Activated CD4-positive, alpha-beta memory T cell treated with anti-CD3 and anti-CD28 coated beads for 36 hours (primary cell): ENCODE results near the gene HMCN2. TPM values are rescaled to one million over a fixed set of nuclear protein-coding genes. Genes with fewer than 3 reads are reported as not detected.

Source experiments
- CTCF ChIA-PET: fragments of 350-600 bp; sonication (Branson Sonifier 250); formaldehyde crosslinking; loops from one replicate; lab custom pipeline; 2021; ENCODE audit warnings: antibody characterized with exemption, inconsistent platforms; lab: Charles Lee
- POLR2A ChIA-PET: fragments of 350-600 bp; sonication (Branson Sonifier 250); formaldehyde crosslinking; loops from one replicate; lab custom pipeline; 2021; ENCODE audit warnings: antibody characterized with exemption; lab: Charles Lee
- DNase-seq: peaks from one replicate; pipeline ENCODE4 v3.0.0-alpha.2; 2020
- H3K27ac Mint-ChIP-seq: one replicate; pipeline ENCODE4 v1.8.0; 2021; ENCODE audit warnings: mixed read lengths
- H3K27me3 Mint-ChIP-seq: one replicate; pipeline ENCODE4 v1.8.0; 2021; ENCODE audit warnings: mixed read lengths
- H3K36me3 Mint-ChIP-seq: one replicate; pipeline ENCODE4 v1.8.0; 2021; ENCODE audit warnings: mixed read lengths
- H3K4me1 Mint-ChIP-seq: one replicate; pipeline ENCODE4 v1.8.0; 2021; ENCODE audit warnings: low read depth, mixed read lengths
- H3K4me3 Mint-ChIP-seq: one replicate; pipeline ENCODE4 v1.8.0; 2021; ENCODE audit warnings: mild to moderate bottlenecking, mixed read lengths
- H3K9me3 Mint-ChIP-seq: one replicate; pipeline ENCODE4 v1.8.0; 2021; ENCODE audit warnings: mixed read lengths
- intact Hi-C: fragments of 100-400 bp; cut with micrococcal nuclease; formaldehyde crosslinking; loops from one replicate; pipeline ENCODE4 v1.15.1; 2023
- total RNA-seq, 2 experiments: library from RNA; stranded (reverse); gene quantifications; one replicate each; pipeline ENCODE4 v1.2.3, GENCODE V29; 2021

Gene HMCN2
- total RNA-seq: not detected

GRCh38 chr9:130265431-130266235 is at the start of gene HMCN2:
TSS of gene HMCN2 (plus strand) at chr9:130265760. CDS start at chr9:130265879, 119 bp downstream.
- ChIA-PET CTCF (no interaction called here), POLR2A (no interaction called here)
- H3K27me3 Mint-ChIP-seq: peaks cover 58% of the 10 kb centered on the region
- peaks cover 8% of the 10 kb centered on the region for H3K4me1 Mint-ChIP-seq
- DNase-seq: no peak
- no peaks in the 10 kb centered on the region for H3K36me3 Mint-ChIP-seq
- H3K27ac Mint-ChIP-seq: no peak within 1 kb of the TSS
- no peaks in the 10 kb centered on the region for H3K9me3 Mint-ChIP-seq
- no peak within 1 kb of the TSS for H3K4me3 Mint-ChIP-seq
- intact Hi-C loops: no loop called here

GRCh38 chr9:130217838-130218237 is 47.7 kb upstream of the HMCN2 start:
- Mint-ChIP-seq H3K36me3 (no peaks in the 10 kb centered on the region), H3K9me3 (no peaks in the 10 kb centered on the region), H3K4me1 (no peaks in the 10 kb centered on the region), H3K27me3 (no peaks in the 10 kb centered on the region), H3K27ac (no peak overlapping the region), H3K4me3 (no peak overlapping the region)
- no peak for DNase-seq
- ChIA-PET POLR2A (no interaction called here), CTCF (no interaction called here)
- intact Hi-C loops: no loop called here

DNA sequence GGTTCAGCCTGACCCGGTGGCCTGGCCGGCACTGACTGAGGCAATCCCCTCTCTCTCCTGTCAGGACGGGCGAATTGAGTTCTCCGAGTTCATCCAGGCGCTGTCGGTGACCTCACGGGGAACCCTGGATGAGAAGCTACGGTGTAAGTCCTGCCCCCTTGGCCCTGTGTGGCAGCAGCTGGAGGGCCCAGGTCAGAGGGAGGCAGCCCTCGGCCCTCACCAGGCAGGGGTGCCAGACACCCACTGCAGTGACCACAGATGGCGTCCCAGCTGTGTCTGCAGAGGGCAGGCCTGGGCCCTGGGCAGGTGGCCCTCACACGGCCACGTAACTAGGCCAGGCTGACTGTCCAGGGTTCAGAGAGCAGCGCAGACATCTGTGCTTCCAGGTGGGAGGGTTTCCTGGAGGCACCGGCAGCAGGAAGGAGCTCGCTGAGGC is 45.9 kb upstream of the HMCN2 start:
- no peak for DNase-seq
- ChIA-PET POLR2A (no interaction called here), CTCF (interaction anchor here (1.7 kb wide), 1 partner anchor 23 kb away, joined by 3 read pairs; no protein-coding TSS in a partner anchor)
- no peaks in the 10 kb centered on the region for H3K27me3 Mint-ChIP-seq
- no peaks in the 10 kb centered on the region for H3K36me3 Mint-ChIP-seq
- intact Hi-C loops: no loop called here
- no peak overlapping the region for H3K4me3 Mint-ChIP-seq
- H3K4me1 Mint-ChIP-seq: no peaks in the 10 kb centered on the region
- H3K9me3 Mint-ChIP-seq: no peaks in the 10 kb centered on the region
- no peak overlapping the region for H3K27ac Mint-ChIP-seq

GRCh38 chr9:130220352-130220751 is 45.2 kb upstream of the HMCN2 start:
- no peaks in the 10 kb centered on the region for H3K36me3 Mint-ChIP-seq
- no peak overlapping the region for H3K4me3 Mint-ChIP-seq
- DNase-seq: no peak
- intact Hi-C loops: no loop called here
- ChIA-PET CTCF (interaction anchor here (1.2 kb wide), 1 partner anchor 22 kb away, joined by 4 read pairs; no protein-coding TSS in a partner anchor), POLR2A (interaction anchor here (0.5 to 0.6 kb wide), 2 partner anchors 10 to 435 kb away, joined by 3 read pairs; no protein-coding TSS in a partner anchor)
- H3K27me3 Mint-ChIP-seq: no peaks in the 10 kb centered on the region
- no peaks in the 10 kb centered on the region for H3K4me1 Mint-ChIP-seq
- no peaks in the 10 kb centered on the region for H3K9me3 Mint-ChIP-seq
- H3K27ac Mint-ChIP-seq: no peak overlapping the region

DNA sequence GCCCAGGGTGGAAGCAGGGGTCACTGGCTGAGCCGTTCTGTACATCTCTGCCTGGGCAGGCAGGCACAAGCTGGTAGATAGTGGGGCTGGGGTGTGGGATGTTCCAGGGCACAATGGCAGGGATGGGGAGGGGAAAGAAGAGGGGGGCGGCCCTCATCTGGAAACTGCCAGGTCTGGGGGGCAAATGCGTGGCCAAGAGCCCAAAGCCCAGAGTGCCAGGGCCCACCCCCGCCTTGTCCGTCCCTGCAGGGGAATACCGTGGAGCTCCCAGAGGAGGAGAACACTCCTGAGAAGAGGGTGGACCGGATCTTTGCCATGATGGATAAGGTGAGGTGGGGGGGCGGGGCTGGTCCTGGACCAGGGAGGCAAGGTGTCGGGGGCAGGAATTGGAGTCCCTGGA is 42.7 kb upstream of the HMCN2 start:
- Mint-ChIP-seq H3K4me1 (no peaks in the 10 kb centered on the region), H3K36me3 (peaks cover 9% of the 10 kb centered on the region), H3K27me3 (no peaks in the 10 kb centered on the region), H3K4me3 (no peak overlapping the region), H3K27ac (no peak overlapping the region), H3K9me3 (peaks cover 8% of the 10 kb centered on the region)
- no peak for DNase-seq
- intact Hi-C loops: no loop called here
- CTCF ChIA-PET: interaction anchor here (1.2 to 1.4 kb wide), 2 partner anchors 13 to 115 kb away, joined by 3 to 8 read pairs; no protein-coding TSS in a partner anchor
- POLR2A ChIA-PET: no interaction called here

GRCh38 chr9:130225071-130225470 is 40.5 kb upstream of the HMCN2 start:
- CTCF ChIA-PET: no interaction called here
- intact Hi-C loops: no loop called here

DNA sequence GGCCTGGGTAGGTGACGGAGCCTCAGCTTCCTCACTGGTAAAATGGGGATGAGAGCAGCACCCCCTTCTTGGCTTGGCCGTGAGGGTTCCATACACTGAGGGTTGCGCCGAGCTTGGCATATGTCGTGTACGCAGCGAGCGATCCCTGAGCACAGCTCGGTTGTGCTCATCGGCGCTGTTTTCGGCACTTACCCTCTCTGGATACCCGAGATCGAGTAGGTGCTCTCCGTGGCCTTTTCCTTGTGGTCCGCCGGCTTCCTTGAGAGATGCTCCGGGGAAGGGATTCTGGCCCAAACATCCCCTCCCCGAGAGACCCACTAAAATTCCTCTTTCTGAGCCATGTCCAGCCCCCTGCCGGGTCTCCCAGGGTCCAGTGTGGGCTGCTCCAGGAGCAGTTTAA is 40.0 kb upstream of the HMCN2 start:
- DNase-seq: no peak
- H3K36me3 Mint-ChIP-seq: peaks cover 16% of the 10 kb centered on the region
- POLR2A ChIA-PET: no interaction called here
- CTCF ChIA-PET: interaction anchor here (1.1 to 1.5 kb wide), 2 partner anchors 11 to 17 kb away, joined by 3 to 5 read pairs; no protein-coding TSS in a partner anchor
- no peaks in the 10 kb centered on the region for H3K4me1 Mint-ChIP-seq
- intact Hi-C loops: no loop called here
- no peak overlapping the region for H3K4me3 Mint-ChIP-seq
- no peaks in the 10 kb centered on the region for H3K27me3 Mint-ChIP-seq
- H3K9me3 Mint-ChIP-seq: peaks cover 9% of the 10 kb centered on the region
- H3K27ac Mint-ChIP-seq: no peak overlapping the region

More at GRCh38 chr9:130225071-130225470, 40.5 kb upstream of the HMCN2 start:
- H3K27ac Mint-ChIP-seq: no peak overlapping the region
- POLR2A ChIA-PET: no interaction called here
- no peaks in the 10 kb centered on the region for H3K27me3 Mint-ChIP-seq
- no peaks in the 10 kb centered on the region for H3K4me1 Mint-ChIP-seq
- H3K36me3 Mint-ChIP-seq: peaks cover 16% of the 10 kb centered on the region
- DNase-seq: no peak
- peaks cover 9% of the 10 kb centered on the region for H3K9me3 Mint-ChIP-seq
- H3K4me3 Mint-ChIP-seq: no peak overlapping the region

- no peak for DNase-seq
- H3K27ac Mint-ChIP-seq: no peak overlapping the region
- CTCF ChIA-PET: interaction anchor here (1.1 to 2.8 kb wide), 3 partner anchors 10 to 119 kb away, joined by 3 to 12 read pairs (median 5); no protein-coding TSS in a partner anchor
- H3K4me3 Mint-ChIP-seq: no peak overlapping the region
- peaks cover 9% of the 10 kb centered on the region for H3K9me3 Mint-ChIP-seq
- H3K27me3 Mint-ChIP-seq: no peaks in the 10 kb centered on the region
- intact Hi-C loops: no loop called here
- POLR2A ChIA-PET: no interaction called here
- H3K36me3 Mint-ChIP-seq: peaks cover 16% of the 10 kb centered on the region
- H3K4me1 Mint-ChIP-seq: no peaks in the 10 kb centered on the region
Measured at GRCh38 chr9:130226112-130226511, 39.4 kb upstream of the HMCN2 start.

DNA sequence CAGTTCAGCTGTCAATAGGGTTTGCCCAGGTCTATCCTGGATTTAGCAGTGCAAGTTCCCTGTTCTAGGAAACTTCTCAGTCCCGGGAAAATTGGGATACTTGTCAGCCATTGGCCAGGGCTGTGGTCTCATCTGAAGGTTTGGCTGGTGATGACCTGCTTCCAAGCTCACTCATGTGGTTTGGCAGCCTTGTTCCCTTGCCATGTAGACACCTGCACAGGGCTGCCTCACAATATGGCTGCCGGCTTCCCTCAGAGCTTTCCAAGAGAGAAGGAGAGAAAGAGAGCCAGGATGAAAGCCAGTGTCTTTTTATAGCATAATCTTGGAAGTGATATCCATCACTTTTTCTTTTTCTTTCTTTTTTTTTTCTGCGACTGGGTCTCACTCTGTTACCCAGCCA is 37.7 kb upstream of the HMCN2 start:
- H3K36me3 Mint-ChIP-seq: peaks cover 16% of the 10 kb centered on the region
- H3K4me1 Mint-ChIP-seq: no peaks in the 10 kb centered on the region
- ChIA-PET POLR2A (no interaction called here), CTCF (interaction anchor here (1.0 to 2.8 kb wide), 3 partner anchors 8 to 121 kb away, joined by 3 to 12 read pairs (median 7); no protein-coding TSS in a partner anchor)
- no peak overlapping the region for H3K27ac Mint-ChIP-seq
- peaks cover 9% of the 10 kb centered on the region for H3K9me3 Mint-ChIP-seq
- intact Hi-C loops: no loop called here
- no peak for DNase-seq
- H3K27me3 Mint-ChIP-seq: no peaks in the 10 kb centered on the region
- H3K4me3 Mint-ChIP-seq: no peak overlapping the region

DNA sequence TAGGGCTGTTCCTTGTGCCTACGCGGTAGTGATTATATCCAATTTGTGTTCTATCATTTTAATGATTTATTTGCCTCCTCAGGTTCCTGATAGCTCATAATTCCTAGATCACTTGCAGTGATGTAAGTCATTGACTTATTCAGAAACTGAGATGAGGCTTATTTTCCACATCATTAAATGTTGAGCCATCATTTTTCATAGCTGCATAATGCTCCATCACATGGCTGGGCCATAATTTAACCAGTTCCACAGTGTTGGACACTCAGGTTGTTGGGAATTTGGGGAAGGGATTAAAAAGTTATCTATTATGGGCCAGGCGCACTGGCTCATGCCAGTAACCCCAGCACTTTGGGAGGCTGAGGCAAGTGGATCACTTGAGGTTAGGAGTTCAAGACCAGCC is 35.8 kb upstream of the HMCN2 start:
- ChIA-PET POLR2A (no interaction called here), CTCF (no interaction called here)
- DNase-seq: no peak
- H3K36me3 Mint-ChIP-seq: peaks cover 18% of the 10 kb centered on the region
- no peak overlapping the region for H3K27ac Mint-ChIP-seq
- H3K4me3 Mint-ChIP-seq: no peak overlapping the region
- H3K9me3 Mint-ChIP-seq: peaks cover 9% of the 10 kb centered on the region
- no peaks in the 10 kb centered on the region for H3K27me3 Mint-ChIP-seq
- H3K4me1 Mint-ChIP-seq: no peaks in the 10 kb centered on the region
- intact Hi-C loops: no loop called here

- intact Hi-C loops: no loop called here
- H3K27me3 Mint-ChIP-seq: no peaks in the 10 kb centered on the region
- CTCF ChIA-PET: no interaction called here
- peaks cover 18% of the 10 kb centered on the region for H3K36me3 Mint-ChIP-seq
- no peaks in the 10 kb centered on the region for H3K4me1 Mint-ChIP-seq
- H3K4me3 Mint-ChIP-seq: no peak overlapping the region
- no peak for DNase-seq
- H3K27ac Mint-ChIP-seq: no peak overlapping the region
- POLR2A ChIA-PET: interaction anchor here (0.6 kb wide), 1 partner anchor 10 kb away, joined by 3 read pairs; no protein-coding TSS in a partner anchor
- peaks cover 9% of the 10 kb centered on the region for H3K9me3 Mint-ChIP-seq
Measured at GRCh38 chr9:130230631-130231030, 34.9 kb upstream of the HMCN2 start.

- H3K9me3 Mint-ChIP-seq: no peaks in the 10 kb centered on the region
- H3K4me3 Mint-ChIP-seq: no peak overlapping the region
- H3K4me1 Mint-ChIP-seq: peaks cover 7% of the 10 kb centered on the region
- no peak overlapping the region for H3K27ac Mint-ChIP-seq
- H3K36me3 Mint-ChIP-seq: peaks cover 7% of the 10 kb centered on the region
- POLR2A ChIA-PET: no interaction called here
- no peak for DNase-seq
- CTCF ChIA-PET: interaction anchor here (0.5 kb wide), 1 partner anchor 143 kb away, joined by 3 read pairs; no protein-coding TSS in a partner anchor
- intact Hi-C loops: no loop called here
- H3K27me3 Mint-ChIP-seq: no peaks in the 10 kb centered on the region
Measured at GRCh38 chr9:130232899-130233586, 32.5 kb upstream of the HMCN2 start.
